ENCODE results near the gene ENPP6.
"Not testable (repeated sequence)": the region's sequence is repeated elsewhere in the genome, so short reads cannot be mapped to it uniquely, and the experiment has no call there.

Gene ENPP6

DNA sequence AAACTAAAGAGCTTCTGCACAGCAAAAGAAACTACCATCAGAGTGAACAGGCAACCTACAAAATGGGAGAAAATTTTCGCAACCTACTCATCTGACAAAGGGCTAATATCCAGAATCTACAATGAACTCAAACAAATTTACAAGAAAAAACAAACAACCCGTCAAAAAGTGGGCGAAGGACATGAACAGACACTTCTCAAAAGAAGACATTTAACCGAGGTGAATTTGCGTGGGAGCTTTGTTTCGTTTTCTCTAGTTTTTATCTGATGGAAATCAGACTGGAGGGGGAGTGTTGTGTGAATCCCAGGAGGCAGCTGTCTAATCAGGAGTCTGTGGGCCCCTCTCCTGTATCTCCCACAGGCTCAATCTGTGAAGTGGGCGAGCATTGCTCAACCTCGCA is 76.8 kb downstream of the ENPP6 start:
- H3K4me1 ChIP-seq (ENCODE audit: control insufficient read depth, insufficient read depth, low read length); H3K27me3 ChIP-seq (ENCODE audit: control insufficient read depth, insufficient read depth, low read length); H3K4me3 ChIP-seq (ENCODE audit: low read depth, low read length); H3K9ac ChIP-seq (ENCODE audit: low read depth, low read length); H3K9me3 ChIP-seq (ENCODE audit: control insufficient read depth, insufficient read depth, low read length); H3K36me3 ChIP-seq (ENCODE audit: control insufficient read depth, insufficient read depth, low read length): not testable (repeated sequence)

DNA sequence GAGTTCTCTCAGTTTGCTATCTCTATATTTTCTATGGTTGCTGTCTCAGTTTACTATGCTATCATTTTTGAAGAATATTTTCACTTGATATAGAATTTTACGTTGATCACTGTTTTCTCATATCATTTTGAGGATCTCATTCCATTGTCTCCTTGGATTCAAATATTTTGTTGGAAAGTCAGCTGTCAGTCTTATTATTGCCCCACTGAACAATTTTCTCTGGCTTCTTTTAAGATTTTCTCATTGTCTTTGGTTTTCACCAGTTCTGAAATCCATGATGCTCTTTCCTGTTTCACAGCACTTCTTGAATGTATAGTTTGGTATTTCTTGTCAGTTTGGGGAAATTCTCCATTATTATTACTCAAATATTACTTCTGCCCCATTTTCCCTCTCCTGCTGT is 81.1 kb downstream of the ENPP6 start:
- Histone ChIP-seq H3K9ac (ENCODE audit: low read depth, low read length) (no peak overlapping the region), H3K4me3 (ENCODE audit: low read depth, low read length) (no peak overlapping the region), H3K4me1 (ENCODE audit: control insufficient read depth, insufficient read depth, low read length) (no peaks in the 10 kb centered on the region), H3K27me3 (ENCODE audit: control insufficient read depth, insufficient read depth, low read length) (no peaks in the 10 kb centered on the region), H3K9me3 (ENCODE audit: control insufficient read depth, insufficient read depth, low read length) (peaks cover 3% of the 10 kb centered on the region), H3K36me3 (ENCODE audit: control insufficient read depth, insufficient read depth, low read length) (no peaks in the 10 kb centered on the region)

- H3K36me3 ChIP-seq (ENCODE audit: control insufficient read depth, insufficient read depth, low read length): no peaks in the 10 kb centered on the region
- no peak overlapping the region for H3K9ac ChIP-seq (ENCODE audit: low read depth, low read length)
- H3K9me3 ChIP-seq (ENCODE audit: control insufficient read depth, insufficient read depth, low read length): no peaks in the 10 kb centered on the region
- H3K4me3 ChIP-seq (ENCODE audit: low read depth, low read length): no peak overlapping the region
- H3K27me3 ChIP-seq (ENCODE audit: control insufficient read depth, insufficient read depth, low read length): no peaks in the 10 kb centered on the region
- no peaks in the 10 kb centered on the region for H3K4me1 ChIP-seq (ENCODE audit: control insufficient read depth, insufficient read depth, low read length)
Observed at GRCh38 chr4:184126800-184127199, 90.9 kb downstream of the ENPP6 start.

GRCh38 chr4:184122631-184123408 is 94.9 kb downstream of the ENPP6 start:
- Histone ChIP-seq H3K36me3 (ENCODE audit: control insufficient read depth, insufficient read depth, low read length) (no peaks in the 10 kb centered on the region), H3K9ac (ENCODE audit: low read depth, low read length) (no peak overlapping the region), H3K27me3 (ENCODE audit: control insufficient read depth, insufficient read depth, low read length) (no peaks in the 10 kb centered on the region)

DNA sequence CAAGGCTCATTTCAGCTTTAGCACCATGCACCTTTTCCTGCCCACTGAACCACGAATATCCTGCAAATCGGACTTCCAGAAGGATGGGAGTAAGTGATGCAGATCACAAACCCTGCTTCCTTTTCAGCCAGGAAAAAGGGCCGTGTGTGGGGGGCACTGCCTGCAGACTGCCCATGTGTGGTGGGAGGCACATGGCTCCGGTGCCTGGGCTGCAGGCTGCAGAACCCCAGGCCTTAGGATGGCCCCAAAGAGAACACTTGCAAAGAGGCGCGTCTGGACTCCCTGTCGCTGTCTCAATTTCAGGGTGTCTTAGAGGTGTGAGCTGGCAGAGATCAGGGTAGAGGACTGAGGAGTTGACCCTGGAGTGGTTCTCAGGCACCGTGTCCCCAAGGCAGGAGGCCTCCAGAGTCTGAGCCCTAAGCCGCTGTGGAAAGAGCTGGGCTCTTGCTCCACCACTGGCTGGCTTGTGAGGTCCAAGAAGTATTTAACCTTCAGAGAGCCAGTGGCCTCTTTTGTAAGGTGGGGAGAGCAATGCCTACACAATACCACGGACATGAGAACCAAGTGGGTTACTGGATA is 97.0 kb downstream of the ENPP6 start:
- H3K4me3 ChIP-seq (ENCODE audit: low read depth, low read length): no peak overlapping the region

More at GRCh38 chr4:184122631-184123408, 94.9 kb downstream of the ENPP6 start:
- no peaks in the 10 kb centered on the region for H3K4me1 ChIP-seq (ENCODE audit: control insufficient read depth, insufficient read depth, low read length)
- no peaks in the 10 kb centered on the region for H3K9me3 ChIP-seq (ENCODE audit: control insufficient read depth, insufficient read depth, low read length)
- H3K4me3 ChIP-seq (ENCODE audit: low read depth, low read length): no peak overlapping the region

DNA sequence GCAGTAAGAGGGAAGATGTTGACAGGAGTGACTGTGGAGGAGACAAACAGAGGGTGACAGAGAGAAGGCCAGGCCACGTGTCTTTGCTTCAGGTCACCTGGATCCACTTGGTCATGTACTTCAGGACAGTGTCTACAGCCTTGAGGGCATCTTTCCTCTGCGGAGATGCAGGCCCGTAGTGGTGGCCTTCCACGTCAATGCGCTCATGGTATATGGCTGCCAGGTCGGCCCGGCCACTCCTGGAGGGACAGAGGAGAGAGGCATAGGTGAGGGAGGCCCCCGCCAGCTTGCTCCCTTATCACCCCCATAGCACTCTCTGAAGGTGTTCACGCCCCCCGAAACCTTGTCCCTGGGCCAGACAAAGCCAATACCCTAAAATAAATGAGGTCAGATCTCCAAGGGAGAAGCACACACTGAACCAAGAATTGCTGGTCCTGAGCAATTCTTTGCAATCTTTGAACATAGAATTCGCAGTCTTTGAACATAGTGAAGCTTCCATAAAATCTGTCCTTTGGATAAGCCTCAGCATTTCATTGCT is 99.9 kb downstream of the ENPP6 start:
- no peak overlapping the region for H3K9ac ChIP-seq (ENCODE audit: low read depth, low read length)
- no peak overlapping the region for H3K4me3 ChIP-seq (ENCODE audit: low read depth, low read length)
- H3K9me3 ChIP-seq (ENCODE audit: control insufficient read depth, insufficient read depth, low read length): no peaks in the 10 kb centered on the region
- H3K27me3 ChIP-seq (ENCODE audit: control insufficient read depth, insufficient read depth, low read length): no peaks in the 10 kb centered on the region
- H3K36me3 ChIP-seq (ENCODE audit: control insufficient read depth, insufficient read depth, low read length): no peaks in the 10 kb centered on the region
- no peaks in the 10 kb centered on the region for H3K4me1 ChIP-seq (ENCODE audit: control insufficient read depth, insufficient read depth, low read length)

More for the DNA sequence above, 97.0 kb downstream of the ENPP6 start:
- Histone ChIP-seq H3K27me3 (ENCODE audit: control insufficient read depth, insufficient read depth, low read length) (no peaks in the 10 kb centered on the region), H3K9me3 (ENCODE audit: control insufficient read depth, insufficient read depth, low read length) (no peaks in the 10 kb centered on the region), H3K4me1 (ENCODE audit: control insufficient read depth, insufficient read depth, low read length) (no peaks in the 10 kb centered on the region), H3K36me3 (ENCODE audit: control insufficient read depth, insufficient read depth, low read length) (no peaks in the 10 kb centered on the region), H3K9ac (ENCODE audit: low read depth, low read length) (no peak overlapping the region)

DNA sequence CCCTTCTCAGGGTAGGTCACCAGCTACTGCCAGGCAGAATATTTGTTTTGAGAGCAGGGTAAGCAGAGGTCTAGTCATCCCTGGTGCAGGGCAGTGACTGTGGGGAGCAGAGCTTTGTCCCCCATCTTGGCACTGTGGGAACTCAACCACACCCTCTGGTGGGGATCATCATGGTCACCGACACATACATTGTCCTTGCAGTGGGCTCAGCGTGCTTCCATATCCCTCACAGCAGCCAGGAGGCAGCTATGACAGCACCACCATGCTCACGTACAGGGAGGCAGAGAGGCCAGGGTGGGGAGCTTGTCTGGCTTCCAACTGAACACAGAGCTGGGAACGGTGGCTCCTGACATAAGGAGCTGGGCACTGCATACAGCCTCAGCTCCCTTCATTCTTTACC is 102.3 kb downstream of the ENPP6 start:
- Histone ChIP-seq H3K4me1 (ENCODE audit: control insufficient read depth, insufficient read depth, low read length) (no peaks in the 10 kb centered on the region), H3K4me3 (ENCODE audit: low read depth, low read length) (no peak overlapping the region), H3K36me3 (ENCODE audit: control insufficient read depth, insufficient read depth, low read length) (no peaks in the 10 kb centered on the region), H3K9ac (ENCODE audit: low read depth, low read length) (no peak overlapping the region), H3K9me3 (ENCODE audit: control insufficient read depth, insufficient read depth, low read length) (no peaks in the 10 kb centered on the region), H3K27me3 (ENCODE audit: control insufficient read depth, insufficient read depth, low read length) (no peaks in the 10 kb centered on the region)

GRCh38 chr4:184114431-184114830 is 103.2 kb downstream of the ENPP6 start:
- Histone ChIP-seq H3K36me3 (ENCODE audit: control insufficient read depth, insufficient read depth, low read length) (no peaks in the 10 kb centered on the region), H3K4me1 (ENCODE audit: control insufficient read depth, insufficient read depth, low read length) (no peaks in the 10 kb centered on the region), H3K4me3 (ENCODE audit: low read depth, low read length) (no peak overlapping the region), H3K9me3 (ENCODE audit: control insufficient read depth, insufficient read depth, low read length) (no peaks in the 10 kb centered on the region), H3K9ac (ENCODE audit: low read depth, low read length) (no peak overlapping the region), H3K27me3 (ENCODE audit: control insufficient read depth, insufficient read depth, low read length) (no peaks in the 10 kb centered on the region)

GRCh38 chr4:184112006-184112550 is 105.6 kb downstream of the ENPP6 start:
- no peaks in the 10 kb centered on the region for H3K27me3 ChIP-seq (ENCODE audit: control insufficient read depth, insufficient read depth, low read length)
- H3K9me3 ChIP-seq (ENCODE audit: control insufficient read depth, insufficient read depth, low read length): no peaks in the 10 kb centered on the region
- no peak overlapping the region for H3K9ac ChIP-seq (ENCODE audit: low read depth, low read length)

GRCh38 chr4:184111233-184111832 is 106.3 kb downstream of the ENPP6 start:
- H3K9me3 ChIP-seq (ENCODE audit: control insufficient read depth, insufficient read depth, low read length): no peaks in the 10 kb centered on the region

More at GRCh38 chr4:184112006-184112550, 105.6 kb downstream of the ENPP6 start:
- Histone ChIP-seq H3K36me3 (ENCODE audit: control insufficient read depth, insufficient read depth, low read length) (no peaks in the 10 kb centered on the region), H3K4me3 (ENCODE audit: low read depth, low read length) (no peak overlapping the region), H3K4me1 (ENCODE audit: control insufficient read depth, insufficient read depth, low read length) (no peaks in the 10 kb centered on the region)

GRCh38 chr4:184110452-184111224 is 107.0 kb downstream of the ENPP6 start:
- H3K9ac ChIP-seq (ENCODE audit: low read depth, low read length): no peak overlapping the region
- H3K36me3 ChIP-seq (ENCODE audit: control insufficient read depth, insufficient read depth, low read length): no peaks in the 10 kb centered on the region
- H3K4me3 ChIP-seq (ENCODE audit: low read depth, low read length): no peak overlapping the region
- no peaks in the 10 kb centered on the region for H3K9me3 ChIP-seq (ENCODE audit: control insufficient read depth, insufficient read depth, low read length)
- no peaks in the 10 kb centered on the region for H3K27me3 ChIP-seq (ENCODE audit: control insufficient read depth, insufficient read depth, low read length)
- H3K4me1 ChIP-seq (ENCODE audit: control insufficient read depth, insufficient read depth, low read length): no peaks in the 10 kb centered on the region

More at GRCh38 chr4:184111233-184111832, 106.3 kb downstream of the ENPP6 start:
- H3K9ac ChIP-seq (ENCODE audit: low read depth, low read length): no peak overlapping the region
- no peaks in the 10 kb centered on the region for H3K36me3 ChIP-seq (ENCODE audit: control insufficient read depth, insufficient read depth, low read length)
- no peak overlapping the region for H3K4me3 ChIP-seq (ENCODE audit: low read depth, low read length)
- H3K4me1 ChIP-seq (ENCODE audit: control insufficient read depth, insufficient read depth, low read length): no peaks in the 10 kb centered on the region
- H3K27me3 ChIP-seq (ENCODE audit: control insufficient read depth, insufficient read depth, low read length): no peaks in the 10 kb centered on the region

Measured in iPS-15b (cell line).